MCF 10A (cell line): Measurements from ENCODE around the gene EIF4B. TPM values are rescaled to one million over a fixed set of nuclear protein-coding genes. Genes with fewer than 3 reads are reported as not detected.

Experiments
- BruUV-seq: library from RNA; stranded (reverse); fragments of 400-500 nt; replicated peaks from 2 replicates; lab custom pipeline; 2021; lab: Mats Ljungman, UMichigan
- CTCF ChIA-PET: fragments of 300-600 bp; sonication (Branson Sonifier 250); formaldehyde crosslinking; extraction: SDS; loops from one replicate; lab custom pipeline; 2021; ENCODE audit warnings: antibody characterized with exemption, inconsistent platforms; lab: Yijun Ruan, JAX
- POLR2A ChIA-PET: fragments of 300-600, 350-650 bp; sonication (Branson Sonifier 250); formaldehyde crosslinking; extraction: SDS; loops from one replicate; lab custom pipeline; 2020; ENCODE audit warnings: antibody characterized with exemption, inconsistent platforms; lab: Yijun Ruan, JAX
- DNase-seq: peaks from one replicate; pipeline ENCODE4 v3.0.0-alpha.2; 2018; ENCODE audit not compliant: unreplicated experiment
- H3K27ac Mint-ChIP-seq: one replicate; pipeline ENCODE4 v1.8.0; 2022; ENCODE audit warnings: mild to moderate bottlenecking, low read depth, mixed read lengths; ENCODE audit not compliant: unreplicated experiment
- H3K27me3 Mint-ChIP-seq: one replicate; pipeline ENCODE4 v1.8.0; 2022; ENCODE audit warnings: mixed read lengths; ENCODE audit not compliant: insufficient read depth, unreplicated experiment
- H3K36me3 Mint-ChIP-seq: one replicate; pipeline ENCODE4 v1.8.0; 2022; ENCODE audit warnings: mild to moderate bottlenecking, moderate library complexity, mixed read lengths; ENCODE audit not compliant: insufficient read depth, unreplicated experiment
- H3K4me1 Mint-ChIP-seq: one replicate; pipeline ENCODE4 v1.8.0; 2022; ENCODE audit warnings: mixed read lengths; ENCODE audit not compliant: insufficient read depth, unreplicated experiment
- H3K4me3 Mint-ChIP-seq: one replicate; pipeline ENCODE4 v1.8.0; 2022; ENCODE audit warnings: mild to moderate bottlenecking, moderate library complexity, mixed read lengths; ENCODE audit not compliant: unreplicated experiment
- H3K9me3 Mint-ChIP-seq: one replicate; pipeline ENCODE4 v1.8.0; 2022; ENCODE audit warnings: mixed read lengths; ENCODE audit not compliant: unreplicated experiment
- intact Hi-C: fragments of 100-400 bp; cut with micrococcal nuclease; formaldehyde crosslinking; loops from 2 replicates; pipeline ENCODE4 v1.14.1; 2022
- total RNA-seq: library from RNA; stranded (reverse); gene quantifications from 2 replicates; pipeline ENCODE4 v1.2.3, GENCODE V29; 2022
- TF ChIP-seq, protein P1 (sequence below): fragments of 200-600 bp; IDR thresholded peaks from one replicate; pipeline ENCODE4 v1.8.0; 2022; ENCODE audit warnings: antibody characterized with exemption, mild to moderate bottlenecking; ENCODE audit not compliant: unreplicated experiment

Gene EIF4B
- total RNA-seq, 1 experiment from 2014 or later: 658 TPM

DNA sequence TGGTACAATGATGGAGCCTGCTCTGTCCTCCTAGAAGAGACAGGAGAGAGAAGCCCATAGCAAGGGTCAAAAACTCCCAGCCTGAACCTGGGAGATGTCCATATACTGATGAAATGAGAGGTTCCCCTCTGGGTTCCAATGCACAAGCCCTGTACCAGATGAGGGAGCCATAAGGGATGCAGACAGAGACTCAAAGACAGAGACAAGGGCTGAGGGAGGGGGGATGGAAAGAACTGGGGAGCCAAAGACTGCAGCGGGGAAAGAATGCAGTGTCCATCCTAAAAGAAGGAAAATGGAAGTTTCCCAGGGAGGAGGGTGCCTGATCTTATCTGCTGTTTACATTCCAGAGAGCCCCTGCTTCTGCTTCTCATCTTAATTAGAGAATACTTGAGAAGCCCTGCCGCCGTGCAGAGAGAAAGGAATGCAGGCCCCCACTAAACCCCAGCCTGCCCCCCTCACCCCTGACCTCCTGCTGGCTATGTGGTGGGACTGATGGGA is 29.6 kb upstream of the EIF4B start:
- Mint-ChIP-seq H3K4me3 (no peak overlapping the region), H3K4me1 (peaks cover 20% of the 10 kb centered on the region), H3K9me3 (no peaks in the 10 kb centered on the region), H3K27me3 (no peaks in the 10 kb centered on the region), H3K36me3 (peaks cover 16% of the 10 kb centered on the region), H3K27ac (no peak overlapping the region)
- ChIA-PET POLR2A (interaction anchor here (1.7 kb wide), 1 partner anchor 92 kb away, joined by 8 read pairs; no protein-coding TSS in a partner anchor), CTCF (interaction anchor here (0.6 to 12.6 kb wide), 5 partner anchors 22 to 841 kb away, joined by 3 to 747 read pairs (median 3); no protein-coding TSS in a partner anchor)
- no peak for DNase-seq
- TF ChIP-seq, protein P1, sequence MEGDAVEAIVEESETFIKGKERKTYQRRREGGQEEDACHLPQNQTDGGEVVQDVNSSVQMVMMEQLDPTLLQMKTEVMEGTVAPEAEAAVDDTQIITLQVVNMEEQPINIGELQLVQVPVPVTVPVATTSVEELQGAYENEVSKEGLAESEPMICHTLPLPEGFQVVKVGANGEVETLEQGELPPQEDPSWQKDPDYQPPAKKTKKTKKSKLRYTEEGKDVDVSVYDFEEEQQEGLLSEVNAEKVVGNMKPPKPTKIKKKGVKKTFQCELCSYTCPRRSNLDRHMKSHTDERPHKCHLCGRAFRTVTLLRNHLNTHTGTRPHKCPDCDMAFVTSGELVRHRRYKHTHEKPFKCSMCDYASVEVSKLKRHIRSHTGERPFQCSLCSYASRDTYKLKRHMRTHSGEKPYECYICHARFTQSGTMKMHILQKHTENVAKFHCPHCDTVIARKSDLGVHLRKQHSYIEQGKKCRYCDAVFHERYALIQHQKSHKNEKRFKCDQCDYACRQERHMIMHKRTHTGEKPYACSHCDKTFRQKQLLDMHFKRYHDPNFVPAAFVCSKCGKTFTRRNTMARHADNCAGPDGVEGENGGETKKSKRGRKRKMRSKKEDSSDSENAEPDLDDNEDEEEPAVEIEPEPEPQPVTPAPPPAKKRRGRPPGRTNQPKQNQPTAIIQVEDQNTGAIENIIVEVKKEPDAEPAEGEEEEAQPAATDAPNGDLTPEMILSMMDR: no peak
- no TSS peak for BruUV-seq
- intact Hi-C loops: loop anchor here (1.0 kb wide), 2 partner anchors 71 to 91 kb away; partner anchors contain the start of gene KRT8

DNA sequence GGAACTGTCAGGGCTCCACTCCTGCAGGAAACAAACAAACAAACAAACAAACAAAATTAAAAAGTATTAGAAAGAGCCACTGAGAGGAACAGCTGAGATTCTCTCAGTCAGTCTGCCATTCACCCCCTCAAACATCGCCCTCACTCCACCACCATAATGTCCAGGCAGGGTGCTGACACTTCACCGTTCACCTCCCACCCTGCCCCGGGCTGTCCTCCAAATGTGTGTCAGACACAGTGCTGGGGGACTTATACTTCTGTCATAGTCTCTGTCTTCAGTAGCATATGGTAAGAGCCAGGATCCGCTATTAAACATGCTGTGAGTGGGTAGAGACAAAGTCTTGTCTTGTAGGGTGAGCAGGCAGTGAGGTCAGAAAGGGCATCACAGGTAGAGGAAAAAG is 29.1 kb upstream of the EIF4B start:
- no peak overlapping the region for H3K4me3 Mint-ChIP-seq
- peaks cover 15% of the 10 kb centered on the region for H3K4me1 Mint-ChIP-seq

DNA sequence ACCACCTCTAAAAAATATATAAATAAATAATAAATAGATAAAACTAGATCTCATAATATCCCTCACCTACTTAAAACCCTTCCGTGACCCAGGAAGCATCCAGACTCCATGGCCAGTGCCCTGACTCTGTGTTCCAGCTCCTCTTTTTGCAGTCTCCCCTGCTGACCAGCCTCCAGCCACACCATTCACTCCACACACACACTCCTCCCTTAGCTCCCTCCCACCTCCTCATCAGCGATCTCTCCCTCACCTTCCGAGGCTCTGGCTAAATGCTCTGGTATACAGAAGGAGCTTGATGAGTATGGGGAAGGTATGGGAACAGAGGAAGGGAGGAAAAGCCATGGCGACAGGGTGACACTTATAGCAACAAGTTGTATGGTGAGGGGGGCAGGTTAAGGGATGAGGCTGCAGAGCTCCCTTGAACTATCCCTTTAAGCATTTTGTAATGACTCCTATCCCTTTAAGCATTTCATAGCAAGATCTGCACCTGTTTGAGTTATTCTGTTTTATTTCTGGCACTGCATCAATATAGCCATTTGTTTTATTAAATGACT is 26.1 kb upstream of the EIF4B start:
- BruUV-seq: no TSS peak

More for the DNA sequence above, 29.1 kb upstream of the EIF4B start:
- ChIA-PET CTCF (interaction anchor here (0.6 to 12.6 kb wide), 10 partner anchors 6 to 841 kb away, joined by 3 to 747 read pairs (median 4); partner anchors contain the start of gene KRT8), POLR2A (interaction anchor here (1.7 kb wide), 1 partner anchor 92 kb away, joined by 8 read pairs; no protein-coding TSS in a partner anchor)
- intact Hi-C loops: no loop called here
- Mint-ChIP-seq H3K27ac (no peak overlapping the region), H3K9me3 (no peaks in the 10 kb centered on the region), H3K27me3 (no peaks in the 10 kb centered on the region), H3K36me3 (peaks cover 16% of the 10 kb centered on the region)
- no peak for DNase-seq
- no TSS peak for BruUV-seq
- TF ChIP-seq, protein P1: no peak

More for the DNA sequence above, 26.1 kb upstream of the EIF4B start:
- CTCF ChIA-PET: interaction anchor here (0.5 to 12.6 kb wide), 53 partner anchors 9 to 1486 kb away, joined by 3 to 747 read pairs (median 5); partner anchors contain the start of genes EIF4B, KRT18 and KRT8
- Mint-ChIP-seq H3K4me1 (peaks cover 8% of the 10 kb centered on the region), H3K4me3 (no peak overlapping the region), H3K9me3 (no peaks in the 10 kb centered on the region), H3K36me3 (peaks cover 12% of the 10 kb centered on the region), H3K27me3 (no peaks in the 10 kb centered on the region), H3K27ac (no peak overlapping the region)
- TF ChIP-seq, protein P1: no peak
- intact Hi-C loops: loop anchor here (2.0 to 10.0 kb wide), 3 partner anchors 397 to 823 kb away; partner anchors contain the start of gene KRT84
- POLR2A ChIA-PET: interaction anchor here (0.5 to 2.4 kb wide), 13 partner anchors 8 to 847 kb away, joined by 3 to 23 read pairs (median 4); partner anchors contain the start of genes EIF4B, KRT18 and KRT8
- DNase-seq: no peak
